NCI-H2196 treated with DMSO at 0.1 percent for 48 hours (cell line): ENCODE results near the gene STXBP3.

Experiments used
- DNase-seq: peaks from one replicate; lab custom pipeline; 2025; ENCODE audit not compliant: unreplicated experiment; lab: John Stamatoyannopoulos, UW

Gene STXBP3

DNA sequence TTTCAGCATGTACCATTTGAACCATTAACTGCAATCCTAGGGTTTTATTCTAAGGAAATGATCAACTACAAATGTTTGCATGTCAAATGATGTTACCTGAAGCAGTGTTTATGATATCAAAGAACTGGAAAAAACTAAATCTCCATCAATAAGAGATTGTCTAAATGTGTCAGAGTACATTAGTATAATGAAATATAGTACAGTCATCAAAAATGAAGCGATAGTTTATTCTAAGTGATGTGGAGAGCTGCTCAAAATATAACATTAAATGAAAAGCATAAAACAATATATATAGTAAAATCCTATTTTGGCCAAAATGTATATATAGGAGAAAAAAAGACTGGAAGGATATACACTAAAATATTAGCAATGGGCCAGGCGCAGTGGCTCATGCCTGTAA lies 86.5 kb downstream of the STXBP3 start:
- DNase-seq = no peak

DNA sequence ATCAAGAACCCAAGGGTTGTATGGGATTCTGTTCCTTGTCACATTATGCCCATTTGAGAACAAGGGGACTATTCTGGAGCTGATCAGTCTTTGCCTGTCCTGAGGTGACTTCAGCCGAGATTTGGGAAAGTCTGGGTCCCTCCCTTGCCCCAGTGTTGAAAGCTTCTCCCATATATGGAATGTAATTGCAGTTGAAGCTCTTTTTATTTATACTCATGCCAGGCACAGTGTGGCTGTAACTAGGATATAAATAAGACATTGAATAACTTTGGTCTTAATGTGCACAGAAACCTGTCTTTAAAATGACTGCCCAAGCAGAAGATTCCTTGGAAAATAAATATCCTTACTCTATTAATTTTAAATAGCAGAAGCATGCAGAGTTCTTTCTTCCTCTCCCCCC lies 95.2 kb downstream of the STXBP3 start:
- no peak for DNase-seq

DNA sequence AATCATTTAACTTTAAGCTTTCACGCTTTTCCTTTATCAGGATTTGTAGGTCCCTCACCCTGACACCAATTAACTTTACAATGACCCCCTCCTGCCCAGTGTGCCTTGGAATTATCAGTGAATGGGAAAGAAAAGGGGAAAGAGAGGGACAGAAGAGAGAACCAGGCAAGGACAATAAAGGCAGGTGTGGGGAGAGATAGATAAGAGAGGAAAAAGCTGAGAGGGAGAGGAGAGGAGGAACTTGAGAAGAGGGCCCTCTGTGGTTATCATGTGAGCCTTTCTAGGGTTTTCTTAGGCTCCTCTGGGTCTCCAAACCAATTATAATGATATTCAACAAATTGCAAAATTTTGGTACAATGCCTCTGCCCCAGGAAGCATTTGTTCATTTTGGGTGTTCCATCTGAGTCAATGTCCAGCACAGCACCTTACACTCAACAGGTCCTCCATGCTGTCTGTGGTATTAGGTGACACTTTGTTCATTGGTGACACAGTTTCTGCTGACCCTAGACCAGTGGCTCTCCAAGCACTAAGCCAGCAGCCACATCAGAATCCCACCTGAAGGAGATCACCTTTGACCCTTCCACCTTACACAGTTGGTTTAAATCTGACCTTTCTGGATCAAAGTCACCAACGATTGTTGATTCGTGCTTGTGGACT lies 96.2 kb downstream of the STXBP3 start:
- no peak for DNase-seq

DNA sequence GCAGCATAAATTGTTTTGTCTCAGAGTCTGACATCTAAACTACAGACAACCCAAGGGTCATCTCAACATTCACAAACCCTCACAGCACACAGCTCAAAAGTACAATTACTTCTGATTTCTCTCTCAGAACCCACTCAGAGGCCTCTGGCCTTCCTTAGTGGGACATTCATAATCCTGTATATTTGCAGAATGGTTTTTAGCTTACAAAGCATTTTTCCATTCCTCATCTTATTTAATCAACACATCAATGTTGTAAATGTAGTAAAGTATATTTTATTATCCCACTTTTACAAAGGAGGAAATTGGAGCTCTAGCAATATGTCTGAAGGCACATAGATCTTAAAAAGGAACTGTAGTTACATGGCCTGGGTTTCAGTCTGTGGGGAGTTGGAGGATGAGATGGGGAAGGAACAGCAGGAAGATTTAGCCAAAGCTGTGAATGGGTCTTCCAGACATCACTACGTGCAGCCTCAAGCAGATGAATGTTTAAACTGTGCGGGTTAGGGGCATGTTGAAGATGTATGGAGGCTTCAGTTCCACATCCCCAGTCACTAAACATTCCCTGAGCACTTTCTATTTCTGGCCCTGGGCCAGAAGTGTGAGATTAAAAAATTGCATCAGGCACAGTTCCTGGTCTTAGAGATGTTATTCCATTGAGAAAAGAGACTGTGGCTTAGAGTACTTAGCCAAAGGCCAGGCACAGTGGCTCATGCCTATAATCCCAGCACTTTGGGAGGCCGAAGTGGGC lies 97.1 kb downstream of the STXBP3 start:
- no peak for DNase-seq

DNA sequence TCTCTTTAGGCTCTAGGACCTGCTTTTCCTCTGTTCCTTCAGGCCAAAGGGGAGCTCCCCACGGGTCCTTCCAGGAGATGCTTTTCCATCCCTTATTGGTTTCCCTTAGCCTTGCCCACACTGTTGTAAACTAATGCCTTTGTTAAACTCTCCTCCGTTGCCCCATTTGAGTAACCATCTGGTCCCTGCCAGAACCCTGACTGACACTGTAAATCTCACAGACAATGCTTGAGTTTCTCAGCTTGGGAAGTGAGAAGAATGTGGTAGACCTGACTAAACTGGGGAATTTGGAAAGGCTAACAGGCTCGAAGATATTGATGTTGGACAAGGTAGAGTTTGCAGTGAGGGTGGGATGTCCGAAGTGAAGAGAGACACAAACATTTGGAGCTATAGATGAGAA lies 99.0 kb downstream of the STXBP3 start:
- no peak for DNase-seq

DNA sequence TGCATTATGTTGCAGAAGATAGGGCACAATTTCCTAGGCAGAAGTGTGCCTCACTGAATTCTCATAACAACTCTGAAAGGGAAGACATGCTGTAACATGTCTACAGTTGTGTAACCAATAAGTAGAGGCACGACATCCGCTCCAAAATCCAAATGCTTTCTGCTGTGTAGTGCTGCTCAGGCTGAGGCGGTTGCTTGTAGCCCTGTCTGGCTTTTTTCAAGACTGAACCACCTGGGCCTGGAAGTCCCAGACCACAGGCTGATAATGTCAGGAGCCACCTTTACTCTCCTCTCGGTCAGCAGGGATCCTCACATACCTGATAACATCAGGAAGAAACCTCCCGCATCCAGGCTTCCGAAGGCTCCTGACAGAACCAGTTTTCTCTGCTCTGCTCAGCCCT lies 99.5 kb downstream of the STXBP3 start:
- no peak for DNase-seq

DNA sequence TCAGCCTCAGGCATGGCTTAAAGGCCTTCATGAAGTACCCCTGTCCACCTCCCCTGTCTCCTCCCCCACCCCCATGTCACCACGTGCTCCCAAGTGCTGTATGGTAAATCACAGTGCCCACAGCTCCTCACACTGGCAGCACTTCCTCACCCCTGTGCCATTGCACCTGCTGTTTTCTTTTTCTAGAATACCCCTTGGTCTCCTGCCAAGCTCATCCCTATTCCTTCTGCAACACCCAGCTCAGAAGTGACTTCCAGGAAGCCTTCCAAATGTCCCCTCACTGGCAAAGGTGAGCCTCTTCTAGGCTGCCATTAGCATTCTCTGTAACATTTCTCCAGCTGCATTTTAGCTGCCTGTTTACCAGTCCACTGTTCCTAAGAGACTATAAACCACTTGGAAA lies 101.0 kb downstream of the STXBP3 start:
- no peak for DNase-seq

DNA sequence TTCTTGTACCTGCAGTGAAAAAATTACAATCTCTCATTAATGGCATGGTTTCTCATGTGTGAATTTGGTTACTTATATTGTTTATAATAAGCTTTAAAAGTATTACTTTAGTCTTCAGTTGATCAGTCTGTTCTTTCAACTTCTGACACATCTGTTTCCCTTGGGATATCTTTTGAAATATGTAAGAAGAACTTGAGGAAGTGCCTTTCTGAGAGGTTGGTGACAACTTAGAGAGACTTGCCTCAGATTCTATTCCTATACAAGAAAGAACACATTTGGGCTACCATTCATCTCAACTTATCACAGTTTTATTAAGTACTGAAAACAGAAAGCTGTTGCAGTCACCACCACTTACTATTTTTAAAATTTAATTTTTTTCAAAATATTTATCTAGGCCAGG lies 102.3 kb downstream of the STXBP3 start:
- DNase-seq = no peak

DNA sequence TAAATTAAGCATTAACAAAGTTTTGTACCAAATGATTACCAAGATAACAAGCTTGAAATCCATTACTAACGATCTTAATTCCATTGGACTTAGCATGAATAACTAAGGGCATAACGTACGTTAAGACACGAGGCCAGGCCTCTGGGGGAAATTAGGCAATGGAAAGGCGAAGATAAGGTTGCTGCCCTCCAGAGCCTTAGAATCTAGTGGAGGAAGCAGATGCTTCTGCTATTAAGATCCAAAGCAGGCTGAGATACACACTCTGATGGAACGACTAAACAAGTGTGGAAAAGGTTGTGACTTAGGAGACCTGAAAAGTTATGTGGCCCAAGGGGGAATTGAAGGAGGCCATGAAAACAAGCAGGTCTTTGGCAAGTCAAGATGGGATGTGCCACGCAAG lies 104.5 kb downstream of the STXBP3 start:
- DNase-seq = no peak

DNA sequence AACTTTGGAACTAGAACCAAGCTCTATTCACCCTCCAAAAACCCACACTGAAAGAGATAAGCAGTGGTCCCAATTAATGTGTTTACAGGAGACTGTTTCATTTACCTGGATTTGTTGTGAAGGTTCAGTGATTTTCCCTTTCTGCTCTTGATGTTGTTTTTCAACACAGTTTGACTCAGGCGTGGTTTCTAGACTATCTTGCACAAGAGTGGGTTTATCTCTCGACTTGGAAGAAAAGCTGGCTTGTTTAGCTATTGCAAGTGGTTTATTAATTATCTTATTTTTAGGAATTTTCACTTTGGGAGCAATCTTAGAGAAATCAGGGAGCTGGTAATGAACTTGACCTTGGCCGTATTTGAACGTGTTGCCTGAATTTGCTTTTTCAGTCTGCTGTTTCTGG lies 105.1 kb downstream of the STXBP3 start:
- no peak for DNase-seq

DNA sequence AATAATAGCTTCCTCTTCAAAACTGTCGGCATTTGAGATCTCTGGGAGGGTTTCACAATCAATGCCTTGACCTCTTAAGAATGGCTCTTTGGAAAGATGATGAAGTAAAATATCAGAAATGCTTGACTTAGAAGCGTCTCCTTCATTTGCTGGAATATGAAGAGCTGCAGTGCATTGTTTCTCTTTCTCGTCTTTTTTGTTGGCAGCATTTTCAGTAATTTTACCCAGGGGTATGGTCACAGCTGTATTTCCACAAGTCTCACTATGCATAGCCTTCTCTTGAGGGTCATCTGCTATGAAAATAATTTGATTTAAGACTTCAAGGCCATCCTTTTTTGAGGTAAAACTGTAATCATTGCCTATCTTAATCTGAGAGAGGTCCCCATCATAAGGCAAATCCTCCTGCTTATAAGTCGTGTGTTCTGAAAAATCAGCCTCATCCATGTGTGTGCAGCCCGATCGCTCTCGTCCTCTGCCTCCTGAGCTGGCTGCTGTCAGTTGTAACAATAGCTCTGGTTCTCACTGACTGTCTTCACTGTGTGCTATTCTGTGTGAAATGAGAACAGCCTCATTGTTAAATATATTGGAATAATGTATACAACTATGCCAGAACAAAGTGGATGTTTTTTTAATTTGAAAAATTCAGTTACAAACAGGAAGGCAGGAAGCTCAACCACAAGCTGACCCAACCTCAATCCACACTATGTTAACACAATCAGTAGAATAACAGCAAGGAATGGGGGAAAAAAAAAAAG lies 105.9 kb downstream of the STXBP3 start:
- no peak for DNase-seq

DNA sequence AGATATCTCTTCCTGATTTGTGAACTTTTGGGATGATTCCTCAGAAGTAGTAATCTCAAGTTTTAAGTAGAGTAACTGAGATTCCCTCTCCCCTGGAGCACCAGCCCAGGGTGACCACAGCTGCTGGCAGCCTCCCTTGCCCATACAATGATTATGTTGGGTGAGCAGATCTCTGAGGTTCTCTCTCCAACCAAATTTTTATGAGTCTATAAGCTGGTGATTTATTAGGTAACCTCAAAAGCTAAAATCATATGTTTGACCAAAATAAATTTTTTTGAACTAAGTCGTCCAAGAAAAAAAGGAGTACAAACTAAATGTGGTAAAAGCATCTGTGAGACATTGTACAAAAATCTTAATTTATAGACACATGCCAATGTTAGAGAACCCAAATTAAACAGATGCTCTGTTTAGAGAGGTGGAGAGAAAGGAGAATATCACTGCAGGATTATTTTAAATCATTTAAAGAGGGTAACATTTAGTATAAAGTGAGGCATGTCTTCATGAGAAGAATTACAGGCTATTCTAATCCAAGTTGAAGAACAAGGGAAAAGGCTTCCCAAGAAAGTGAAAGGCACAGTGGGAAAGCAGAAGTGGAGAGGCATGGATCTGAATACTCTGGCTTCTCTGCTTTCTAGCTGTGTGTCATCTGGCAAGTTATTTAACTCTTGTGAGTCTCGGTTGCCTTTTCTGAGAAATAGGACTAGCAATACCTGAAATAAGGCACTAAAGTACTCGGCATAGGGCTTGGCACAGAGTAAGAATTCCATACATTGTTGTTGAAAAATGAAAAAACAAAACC lies 107.9 kb downstream of the STXBP3 start:
- DNase-seq = no peak

DNA sequence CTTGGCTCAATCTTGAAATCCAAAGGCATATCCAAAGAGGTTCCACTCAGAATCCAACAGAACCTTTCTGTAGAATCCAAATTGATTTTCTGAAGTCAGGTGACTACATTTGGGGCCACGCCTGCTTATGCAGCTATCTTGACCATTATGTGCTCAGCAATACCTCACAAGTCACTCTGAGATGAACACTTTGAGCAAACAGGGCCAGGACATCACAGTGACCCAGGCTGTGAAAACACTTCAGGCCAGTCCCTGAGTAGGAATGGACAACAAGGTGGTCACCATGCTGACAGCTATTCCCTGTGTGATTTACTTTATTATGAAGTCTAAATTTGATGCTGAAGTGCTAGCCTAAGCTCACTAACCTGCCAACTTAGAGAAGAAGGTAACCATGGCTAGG lies 110.5 kb downstream of the STXBP3 start, which contains the start of gene AKNAD1:
Gene AKNAD1 (minus strand): TSS at position 101 of the 400 bp plus-strand sequence. CDS start 4,430 bp downstream, outside the sequence.
- DNase-seq = no peak

DNA sequence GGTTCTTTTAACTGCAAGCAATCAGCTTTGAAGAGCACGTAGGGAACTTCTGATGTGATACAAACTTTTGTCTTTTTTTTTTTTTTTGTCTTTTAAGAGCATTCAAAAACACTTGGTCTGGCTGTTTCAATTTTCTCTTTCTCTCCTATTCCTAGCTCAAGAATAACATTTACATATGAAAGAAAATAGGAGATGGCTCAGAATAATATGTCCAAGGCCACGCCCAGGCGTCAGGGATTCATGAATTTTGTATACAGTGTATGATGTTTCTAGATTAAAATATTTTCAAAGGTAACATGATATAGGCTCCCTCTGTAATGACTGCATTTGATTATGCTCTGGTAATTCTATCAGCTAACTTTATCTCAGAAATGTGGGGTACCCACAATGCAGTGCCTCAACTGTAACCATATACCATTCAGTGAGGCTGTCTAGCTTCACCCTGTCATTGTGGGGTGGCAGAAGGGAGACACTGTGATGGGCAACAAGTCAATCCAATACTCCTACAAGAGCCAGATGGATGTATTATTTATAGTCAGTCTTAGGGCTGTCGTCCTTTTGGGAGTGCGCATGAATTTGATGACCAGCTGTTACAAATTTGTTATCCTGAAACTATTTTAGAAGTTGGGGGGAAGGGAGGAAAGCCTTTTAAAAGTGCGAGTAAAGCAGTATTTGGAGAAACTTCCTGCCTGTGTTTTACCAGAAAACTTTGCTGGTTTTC lies 111.9 kb downstream of the STXBP3 start:
- DNase-seq = no peak
